DMS53 treated with DMSO at 0.1 percent for 48 hours (cell line): Measurements from ENCODE around the gene SAMD1.

Source experiments
- DNase-seq: peaks from one replicate; lab custom pipeline; 2025; ENCODE audit not compliant: unreplicated experiment; lab: John Stamatoyannopoulos, UW

SAMD1 gene

GRCh38 chr19:14089662-14090508, 666 bp downstream of the SAMD1 start:
- DNase-seq = peak; percentile 6

- no peak for DNase-seq
Measured at GRCh38 chr19:14089412-14089661, 1.2 kb downstream of the SAMD1 start.

GRCh38 chr19:14088634-14089411, 1.7 kb downstream of the SAMD1 start:
- no peak for DNase-seq

- no peak for DNase-seq
Measured at GRCh38 chr19:14086098-14086497, 4.5 kb downstream of the SAMD1 start.

GRCh38 chr19:14085309-14085995, 5.1 kb downstream of the SAMD1 start, which contains the start of gene C19orf67:
Gene C19orf67, minus strand, starts transcription at chr19:14085783. Its CDS starts 156 bp downstream, at chr19:14085627.
- DNase-seq = no peak

GRCh38 chr19:14082675-14082960, 7.9 kb downstream of the SAMD1 start:
- DNase-seq = no peak

- DNase-seq = no peak
Measured at GRCh38 chr19:14081797-14082674, 8.5 kb downstream of the SAMD1 start.

- peak; percentile 95 for DNase-seq
Measured at GRCh38 chr19:14080887-14081796, 9.4 kb downstream of the SAMD1 start.

GRCh38 chr19:14078411-14078810, 12.1 kb downstream of the SAMD1 start:
- no peak for DNase-seq

- DNase-seq = no peak
Measured at GRCh38 chr19:14073925-14074838, 16.4 kb downstream of the SAMD1 start.

- peak; percentile 34 for DNase-seq
Measured at GRCh38 chr19:14073261-14073924, 17.2 kb downstream of the SAMD1 start.

GRCh38 chr19:14072535-14073260, 17.9 kb downstream of the SAMD1 start, which contains the start of gene MISP3:
Gene MISP3, plus strand, starts transcription at chr19:14072786. Its CDS starts 524 bp downstream, at chr19:14073310.
- peak; percentile 46 for DNase-seq

- no peak for DNase-seq
Measured at GRCh38 chr19:14070268-14071050, 20.1 kb downstream of the SAMD1 start.

GRCh38 chr19:14066134-14066533, 24.4 kb downstream of the SAMD1 start:
- DNase-seq = no peak

- DNase-seq = no peak
Measured at GRCh38 chr19:14063105-14063504, 27.4 kb downstream of the SAMD1 start.

GRCh38 chr19:14062558-14062855, 28.0 kb downstream of the SAMD1 start:
- DNase-seq = no peak
